HepG2 (cell line): Measurements from ENCODE around the gene LRFN2.

Experiments used
- BCL6 ChIP-seq: IDR thresholded peaks from 2 replicates; pipeline ENCODE4 v1.6.1; 2016; ENCODE audit warnings: missing genetic modification reagents, missing compliant biosample characterization
- CERS6 ChIP-seq: sonication (generic); formaldehyde crosslinking; IDR thresholded peaks from 2 replicates; pipeline ENCODE4 v1.5.0; 2020; ENCODE audit warnings: missing genetic modification reagents
- CTCF ChIP-seq: sonication (generic); formaldehyde crosslinking; IDR thresholded peaks from 2 replicates; pipeline ENCODE4 v1.5.0; 2020; ENCODE audit warnings: mild to moderate bottlenecking, missing genetic modification reagents, moderate library complexity
- GABPA ChIP-seq, 2 experiments: IDR thresholded peaks; 2 replicates each; pipeline ENCODE4 v1.6.1; 2011 to 2016; ENCODE audit warnings: low read depth in 2 of 2, low read length in 1 of 2, missing biosample characterization in 1 of 2, missing genetic modification characterization in 1 of 2
- PAWR ChIP-seq: sonication (generic); formaldehyde crosslinking; IDR thresholded peaks from 2 replicates; pipeline ENCODE4 v1.4.0; 2020; ENCODE audit warnings: missing genetic modification reagents, mild to moderate bottlenecking, borderline replicate concordance
- PAX8 ChIP-seq: sonication (generic); formaldehyde crosslinking; IDR thresholded peaks from 2 replicates; pipeline ENCODE4 v1.8.0; 2022; ENCODE audit warnings: mild to moderate bottlenecking, missing genetic modification reagents, borderline replicate concordance
- POLR2A ChIP-seq, 2 experiments: IDR thresholded peaks; 2 replicates each; pipeline ENCODE4 v1.6.1; 2011; ENCODE audit warnings: low read depth in 2 of 2, low read length in 2 of 2, mild to moderate bottlenecking in 1 of 2, moderate library complexity in 1 of 2; ENCODE audit not compliant: insufficient read depth in 1 of 2
- TAF1 ChIP-seq: sonication (generic); formaldehyde crosslinking; IDR thresholded peaks from 2 replicates; pipeline ENCODE4 v1.4.0; 2020; ENCODE audit warnings: missing genetic modification reagents
- TBP ChIP-seq: sonication (generic); formaldehyde crosslinking; IDR thresholded peaks from 2 replicates; pipeline ENCODE4 v1.5.0; 2020; ENCODE audit warnings: missing genetic modification reagents
- ZNF280D ChIP-seq: sonication (generic); formaldehyde crosslinking; IDR thresholded peaks from 2 replicates; pipeline ENCODE4 v1.5.1; 2020; ENCODE audit warnings: mild to moderate bottlenecking, missing genetic modification reagents

GRCh38 chr6:40599555-40599954, 12.4 kb upstream of the LRFN2 start:
- TF ChIP-seq ZNF280D, result no peak
- no peak for TF ChIP-seq POLR2A (IDR thresholded peaks at IDR 0.05; ENCODE audit: insufficient read depth in 1 of 2, low read depth in 2 of 2, low read length in 2 of 2)
- no peak for TF ChIP-seq CTCF
- no peak for TF ChIP-seq PAWR (CRISPR knock-in tag)
- TF ChIP-seq CERS6 (CRISPR knock-in tag), result no peak
- no peak for TF ChIP-seq TAF1 (CRISPR knock-in tag)
- no peak for TF ChIP-seq PAX8
- no peak for TF ChIP-seq TBP (CRISPR knock-in tag)
- no peak for TF ChIP-seq GABPA (IDR thresholded peaks at IDR 0.05; ENCODE audit: low read depth, low read length)
- no peak for TF ChIP-seq GABPA (CRISPR knock-in tag; IDR thresholded peaks at IDR 0.05; ENCODE audit: low read depth)
- TF ChIP-seq BCL6 (CRISPR knock-in tag), result no peak
